Ovary (tissue), 3 donors: ENCODE data around the gene CDH24.

Source experiments
- EP300 ChIP-seq: sonication (generic); formaldehyde crosslinking; IDR thresholded peaks from one replicate; pipeline ENCODE4 v1.6.1; 2017; ENCODE audit warnings: antibody characterized with exemption
- TF ChIP-seq, protein P1 (sequence below), 3 donors: fragments of 450-650 bp in 2 of 3; fragments of 200-600 bp in 1 of 3; IDR thresholded peaks; one replicate each; pipeline versions ENCODE4 v1.5.1 to v1.8.0; 2016 to 2022; ENCODE audit warnings: antibody characterized with exemption in 3 of 3, mild to moderate bottlenecking in 1 of 3
- donor health status: DM: no; HTN: no; CAD: no.

GRCh38 chr14:23074906-23075305, 17.6 kb upstream of the CDH24 start:
- TF ChIP-seq, protein P1, sequence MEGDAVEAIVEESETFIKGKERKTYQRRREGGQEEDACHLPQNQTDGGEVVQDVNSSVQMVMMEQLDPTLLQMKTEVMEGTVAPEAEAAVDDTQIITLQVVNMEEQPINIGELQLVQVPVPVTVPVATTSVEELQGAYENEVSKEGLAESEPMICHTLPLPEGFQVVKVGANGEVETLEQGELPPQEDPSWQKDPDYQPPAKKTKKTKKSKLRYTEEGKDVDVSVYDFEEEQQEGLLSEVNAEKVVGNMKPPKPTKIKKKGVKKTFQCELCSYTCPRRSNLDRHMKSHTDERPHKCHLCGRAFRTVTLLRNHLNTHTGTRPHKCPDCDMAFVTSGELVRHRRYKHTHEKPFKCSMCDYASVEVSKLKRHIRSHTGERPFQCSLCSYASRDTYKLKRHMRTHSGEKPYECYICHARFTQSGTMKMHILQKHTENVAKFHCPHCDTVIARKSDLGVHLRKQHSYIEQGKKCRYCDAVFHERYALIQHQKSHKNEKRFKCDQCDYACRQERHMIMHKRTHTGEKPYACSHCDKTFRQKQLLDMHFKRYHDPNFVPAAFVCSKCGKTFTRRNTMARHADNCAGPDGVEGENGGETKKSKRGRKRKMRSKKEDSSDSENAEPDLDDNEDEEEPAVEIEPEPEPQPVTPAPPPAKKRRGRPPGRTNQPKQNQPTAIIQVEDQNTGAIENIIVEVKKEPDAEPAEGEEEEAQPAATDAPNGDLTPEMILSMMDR (IDR thresholded peaks at IDR 0.05), result no peak
- TF ChIP-seq EP300, result no peak
